HCT116 (cell line): ENCODE results near the gene BLID. TPM values are rescaled to one million over a fixed set of nuclear protein-coding genes. Genes with fewer than 3 reads are reported as not detected.

Source experiments
- ATAC-seq: fragments of 200-7000 bp; cut with Tn5 transposase; 2 replicates; pipeline ENCODE4 v1.9.1; 2020; ENCODE audit warnings: mild to moderate bottlenecking, moderate library complexity
- BruUV-seq: library from RNA; stranded (reverse); fragments of 400-500 nt; replicated peaks from 2 replicates; lab custom pipeline; 2021; lab: Mats Ljungman, UMichigan
- CTCF ChIA-PET: fragments of 300-600 bp; sonication (Branson Sonifier 250); formaldehyde crosslinking; loops from one replicate; lab custom pipeline; 2021; ENCODE audit warnings: antibody characterized with exemption; lab: Charles Lee
- POLR2A ChIA-PET: fragments of 300-600, 350-600 bp; sonication (Branson Sonifier 250); formaldehyde crosslinking; loops from one replicate; lab custom pipeline; 2021; ENCODE audit warnings: antibody characterized with exemption; lab: Charles Lee
- RAD21 ChIA-PET, 2 experiments: fragments of 300-600 bp; sonication (Branson Sonifier 250); formaldehyde crosslinking; loops; one replicate each; lab custom pipeline; 2023; ENCODE audit warnings: low total read pairs in 2 of 2; ENCODE audit not compliant: uncharacterized antibody in 2 of 2, unreplicated experiment in 2 of 2, low non-redundant PET in 1 of 2; lab: Charles Lee
- DNase-seq: peaks from one replicate; pipeline ENCODE4 v3.0.0-alpha.2; 2010; ENCODE audit warnings: low read depth, low spot score
- H2AFZ ChIP-seq: fragments of 200-600 bp; shearing (Covaris generic), sonication (generic); 2 replicates; pipeline ENCODE4 v1.6.1; 2017; ENCODE audit warnings: low read depth, mixed run types, mixed read lengths, antibody characterized with exemption, low read length; ENCODE audit not compliant: poor library complexity, severe bottlenecking
- H3K27ac ChIP-seq: 2 replicates; pipeline ENCODE4 v1.5.1; 2012; ENCODE audit warnings: low read depth, low read length
- H3K27me3 ChIP-seq: fragments of 200-600 bp; sonication (generic); 2 replicates; pipeline ENCODE4 v1.6.1; 2016; ENCODE audit warnings: mixed run types, low read length, mixed read lengths; ENCODE audit not compliant: insufficient read depth
- H3K36me3 ChIP-seq, 2 experiments: fragments of 200-500 bp in 1 of 2; fragments of 200-600 bp in 1 of 2; sonication (Bioruptor generic) in 1 of 2; sonication (generic) in 1 of 2; 2 replicates each; pipeline versions ENCODE4 v1.5.1 to v1.6.1; 2014 to 2016; ENCODE audit warnings: low read length in 2 of 2, inconsistent platforms in 1 of 2, mixed read lengths in 1 of 2, mixed run types in 1 of 2; ENCODE audit not compliant: insufficient read depth in 2 of 2, control insufficient read depth in 1 of 2
- H3K4me1 ChIP-seq, 2 experiments: fragments of 200-600 bp in 1 of 2; sonication (generic) in 1 of 2; 2 replicates each; pipeline versions ENCODE4 v1.5.1 to v1.6.1; 2012 to 2017; ENCODE audit warnings: low read length in 2 of 2, inconsistent platforms in 1 of 2, mild to moderate bottlenecking in 1 of 2, mixed read lengths in 1 of 2, mixed run types in 1 of 2, moderate library complexity in 1 of 2; ENCODE audit not compliant: insufficient read depth in 2 of 2, control insufficient read depth in 1 of 2
- H3K4me2 ChIP-seq: fragments of 200-600 bp; sonication (generic); 2 replicates; pipeline ENCODE4 v1.6.1; 2017; ENCODE audit warnings: mixed run types, low read length, mixed read lengths
- H3K4me3 ChIP-seq, 2 experiments: fragments of 200-600 bp in 1 of 2; sonication (generic) in 1 of 2; replicated peaks in 1 of 2; 2 replicates each; pipeline ENCODE4 v1.5.1; 2011 to 2016; ENCODE audit warnings: low read length in 2 of 2, control low read depth in 1 of 2, low read depth in 1 of 2, mild to moderate bottlenecking in 1 of 2, mixed read lengths in 1 of 2, mixed run types in 1 of 2
- H3K79me2 ChIP-seq: fragments of 200-600 bp; sonication (generic); 2 replicates; pipeline ENCODE4 v1.6.1; 2017; ENCODE audit warnings: mild to moderate bottlenecking, mixed run types, low read length, moderate library complexity, mixed read lengths; ENCODE audit not compliant: insufficient read depth
- H3K9ac ChIP-seq: fragments of 200-600 bp; sonication (generic); 2 replicates; pipeline ENCODE4 v1.6.1; 2016; ENCODE audit warnings: low read length, mixed read lengths
- H3K9me2 ChIP-seq: fragments of 200-600 bp; sonication (generic), shearing (Covaris generic); 2 replicates; pipeline ENCODE4 v1.6.1; 2017; ENCODE audit warnings: mixed run types, mild to moderate bottlenecking, moderate library complexity; ENCODE audit not compliant: insufficient read depth
- H3K9me3 ChIP-seq, 2 experiments: fragments of 200-500 bp in 1 of 2; fragments of 200-600 bp in 1 of 2; sonication (Bioruptor generic) in 1 of 2; sonication (generic) in 1 of 2; 2 replicates each; pipeline ENCODE4 v1.6.1; 2014 to 2017; ENCODE audit warnings: low read length in 2 of 2, mixed read lengths in 2 of 2, inconsistent platforms in 1 of 2, low read depth in 1 of 2, mild to moderate bottlenecking in 1 of 2, mixed run types in 1 of 2, moderate library complexity in 1 of 2; ENCODE audit not compliant: control insufficient read depth in 1 of 2, insufficient read depth in 1 of 2
- H4K20me1 ChIP-seq: fragments of 200-600 bp; sonication (generic), shearing (Covaris generic); 2 replicates; pipeline ENCODE4 v1.6.1; 2017; ENCODE audit warnings: mixed run types, mild to moderate bottlenecking, moderate library complexity; ENCODE audit not compliant: insufficient read depth
- ATF3 ChIP-seq: IDR thresholded peaks from 2 replicates; pipeline ENCODE4 v1.6.1; 2012
- CBX3 ChIP-seq: IDR thresholded peaks from 2 replicates; pipeline ENCODE4 v1.6.1; 2012; ENCODE audit warnings: low read depth
- CTCF ChIP-seq, 3 experiments: fragments of 200-600 bp in 1 of 3; sonication (generic) in 1 of 3; IDR thresholded peaks in 2 of 3; conservative IDR thresholded peaks in 1 of 3; 2 replicates each; pipeline ENCODE4 v1.5.1; 2012 to 2017; ENCODE audit warnings: low read depth in 2 of 3, low read length in 2 of 3, antibody characterized with exemption in 1 of 3, borderline replicate concordance in 1 of 3, control low read depth in 1 of 3, mild to moderate bottlenecking in 1 of 3, mixed read lengths in 1 of 3, mixed run types in 1 of 3, moderate library complexity in 1 of 3; ENCODE audit not compliant: insufficient read depth in 1 of 3
- EGR1 ChIP-seq: IDR thresholded peaks from 2 replicates; pipeline ENCODE4 v1.6.1; 2012; ENCODE audit warnings: low read depth
- EZH2 ChIP-seq: fragments of 200-600 bp; sonication (generic); IDR thresholded peaks from 2 replicates; pipeline ENCODE4 v1.6.1; 2017; ENCODE audit warnings: antibody characterized with exemption, mixed run types
- MAX ChIP-seq: IDR thresholded peaks from 2 replicates; pipeline ENCODE4 v1.6.1; 2012
- POLR2AphosphoS5 ChIP-seq: IDR thresholded peaks from 2 replicates; pipeline ENCODE4 v1.6.1; 2011; ENCODE audit warnings: mild to moderate bottlenecking, low read depth, low read length, moderate library complexity
- REST ChIP-seq: IDR thresholded peaks from 2 replicates; pipeline ENCODE4 v1.6.1; 2012; ENCODE audit warnings: low read depth
- SIN3A ChIP-seq: IDR thresholded peaks from 2 replicates; pipeline ENCODE4 v1.6.1; 2012; ENCODE audit warnings: low read depth
- SRF ChIP-seq: IDR thresholded peaks from 2 replicates; pipeline ENCODE4 v1.6.1; 2012; ENCODE audit warnings: low read depth
- YY1 ChIP-seq: IDR thresholded peaks from 2 replicates; pipeline ENCODE4 v1.6.1; 2011; ENCODE audit warnings: low read length, low read depth, moderate library complexity, mild to moderate bottlenecking; ENCODE audit not compliant: insufficient replicate concordance; ENCODE audit errors: extremely low read depth
- intact Hi-C: fragments of 100-400 bp; cut with micrococcal nuclease; formaldehyde crosslinking; loops from 2 replicates; pipeline ENCODE4 v1.10.0; 2022
- total RNA-seq: library from RNA; stranded (reverse); gene quantifications from one replicate; pipeline ENCODE4 v1.2.1, GENCODE V29; 2021; ENCODE audit not compliant: unreplicated experiment

Gene BLID
- total RNA-seq, 1 experiment from 2014 or later: 8.9 TPM

GRCh38 chr11:122127020-122127419 is 11.0 kb upstream of the BLID start (continued):
- TF ChIP-seq MAX: no peak
- TF ChIP-seq SRF: no peak

- CTCF ChIA-PET: interaction anchor here (0.6 to 2.1 kb wide), 3 partner anchors 12 to 25 kb away, joined by 3 to 5 read pairs (median 4); no protein-coding TSS in a partner anchor
- H3K79me2 ChIP-seq: peaks cover 100% of the 10 kb centered on the region
- intact Hi-C loops: no loop called here
- H4K20me1 ChIP-seq: no peaks in the 10 kb centered on the region
- H3K9ac ChIP-seq: no peak overlapping the region
- no peak for ATAC-seq
- H3K4me2 ChIP-seq: no peak overlapping the region
- H3K4me3 ChIP-seq: no peak overlapping the region
- TF ChIP-seq CBX3 (no peak), REST (no peak), ATF3 (no peak), CTCF (IDR thresholded peaks at IDR 0.05 in 2 of 3, conservative IDR thresholded peaks at IDR 0.05 in 1 of 3; ENCODE audit: borderline replicate concordance in 1 of 3, insufficient read depth in 1 of 3, low read depth in 2 of 3, low read length in 2 of 3) (no peak), EGR1 (no peak), EZH2 (no peak), YY1 (no peak), POLR2AphosphoS5 (no peak), SIN3A (no peak)
- H3K9me2 ChIP-seq: no peaks in the 10 kb centered on the region
- peaks cover 59 to 82% of the 10 kb centered on the region in 2 experiments for H3K4me1 ChIP-seq
- H3K27me3 ChIP-seq: no peaks in the 10 kb centered on the region
- no peak for DNase-seq
- peak overlapping the region; percentile 25; the same call in 1 of the 2 replicates for H3K27ac ChIP-seq
- RAD21 ChIA-PET: no interaction called here
- H3K36me3 ChIP-seq: peaks cover 0 to 38% of the 10 kb centered on the region in 2 experiments; a peak in 2 of 4 replicates
- H3K9me3 ChIP-seq: no peaks in the 10 kb centered on the region
- POLR2A ChIA-PET: no interaction called here
- no peak overlapping the region for H2AFZ ChIP-seq
- no TSS peak for BruUV-seq
These were observed 10.1 kb upstream of the BLID start for GRCh38 chr11:122126024-122126688.
